K562 (cell line): Measurements from ENCODE around the gene GAB2. TPM values are rescaled to one million over a fixed set of nuclear protein-coding genes. Genes with fewer than 3 reads are reported as not detected.
A peak's percentile ranks its signal among the peaks of the same experiment; 100 is the strongest.

Experiments used
- DDX20 ChIP-seq: fragments of 450-650 bp; IDR thresholded peaks from 2 replicates; pipeline ENCODE4 v1.6.1; 2016; ENCODE audit warnings: missing genetic modification characterization, low read depth, mild to moderate bottlenecking, missing compliant biosample characterization, moderate library complexity
- FOXP1 ChIP-seq: sonication (generic); formaldehyde crosslinking; IDR thresholded peaks from 2 replicates; pipeline ENCODE4 v1.8.0; 2022; ENCODE audit warnings: mild to moderate bottlenecking, missing genetic modification reagents
- GABPA ChIP-seq: fragments of 200-800 bp; sonication (Bioruptor generic); conservative IDR thresholded peaks from 2 replicates; pipeline ENCODE4 v1.6.1; 2016; ENCODE audit warnings: low read depth, missing genetic modification characterization, missing compliant biosample characterization
- GTF2A2 ChIP-seq: IDR thresholded peaks from 2 replicates; pipeline ENCODE4 v1.6.1; 2016; ENCODE audit warnings: mild to moderate bottlenecking, missing genetic modification characterization, missing compliant biosample characterization
- GTF2E2 ChIP-seq: fragments of 200-800 bp; sonication (Bioruptor generic); IDR thresholded peaks from 2 replicates; pipeline ENCODE4 v1.6.1; 2016; ENCODE audit warnings: missing genetic modification characterization, missing compliant biosample characterization
- HNRNPLL ChIP-seq: fragments of 200-400 bp; formaldehyde crosslinking; IDR thresholded peaks from 2 replicates; pipeline ENCODE4 v1.6.1; 2017; ENCODE audit warnings: low read length, low read depth, mild to moderate bottlenecking; ENCODE audit not compliant: poor library complexity, severe bottlenecking
- NONO ChIP-seq, 2 experiments: fragments of 200-400 bp in 1 of 2; fragments of 450-650 bp in 1 of 2; formaldehyde crosslinking in 1 of 2; IDR thresholded peaks; 2 replicates each; pipeline ENCODE4 v1.6.1; 2017; ENCODE audit warnings: low read depth in 2 of 2, mild to moderate bottlenecking in 2 of 2, moderate library complexity in 2 of 2, low read length in 1 of 2
- NR2C2 ChIP-seq, 2 experiments: fragments of 200-800 bp in 1 of 2; sonication (Bioruptor generic) in 1 of 2; sonication (generic) in 1 of 2; formaldehyde crosslinking in 1 of 2; IDR thresholded peaks; 2 replicates each; pipeline versions ENCODE4 v1.6.1 to v1.8.0; 2016 to 2022; ENCODE audit warnings: mild to moderate bottlenecking in 1 of 2, missing compliant biosample characterization in 1 of 2, missing genetic modification characterization in 1 of 2, missing genetic modification reagents in 1 of 2
- POLR2G ChIP-seq: fragments of 200-400 bp; formaldehyde crosslinking; IDR thresholded peaks from 2 replicates; pipeline ENCODE4 v1.6.1; 2017; ENCODE audit warnings: low read depth, mild to moderate bottlenecking, antibody characterized with exemption, low read length, moderate library complexity
- POU5F1 ChIP-seq: fragments of 150-350 bp; IDR thresholded peaks from 2 replicates; pipeline ENCODE4 v1.6.1; 2014; ENCODE audit warnings: borderline replicate concordance, low read length, low read depth, mild to moderate bottlenecking; ENCODE audit not compliant: partially characterized antibody
- RBM22 ChIP-seq: fragments of 200-400 bp; formaldehyde crosslinking; IDR thresholded peaks from 2 replicates; pipeline ENCODE4 v1.6.1; 2018; ENCODE audit warnings: low read length, low read depth; ENCODE audit not compliant: poor library complexity, severe bottlenecking
- RCOR1 ChIP-seq, 2 experiments: IDR thresholded peaks; 2 replicates each; pipeline ENCODE4 v1.6.1; 2012; ENCODE audit warnings: low read depth in 2 of 2, low read length in 2 of 2, borderline replicate concordance in 1 of 2, improper control_type of control experiment in 1 of 2
- SNIP1 ChIP-seq: fragments of 450-650 bp; IDR thresholded peaks from 2 replicates; pipeline ENCODE4 v1.7.1; 2017; ENCODE audit warnings: low read depth, mild to moderate bottlenecking
- TCF7 ChIP-seq: sonication (generic); IDR thresholded peaks from 2 replicates; pipeline ENCODE4 v1.6.1; 2016; ENCODE audit warnings: antibody characterized with exemption, borderline replicate concordance
- U2AF1 ChIP-seq: fragments of 200-400 bp; formaldehyde crosslinking; optimal IDR thresholded peaks from 2 replicates; pipeline ENCODE3; 2017; ENCODE audit warnings: mild to moderate bottlenecking, low read depth, low read length, moderate library complexity
- ZBTB11 ChIP-seq, 3 experiments: fragments of 200-800 bp in 1 of 3; fragments of 250-450 bp in 1 of 3; fragments of 450-650 bp in 1 of 3; sonication (Bioruptor Pico) in 1 of 3; sonication (Bioruptor generic) in 1 of 3; formaldehyde crosslinking in 1 of 3; IDR thresholded peaks; 2 replicates each; pipeline versions ENCODE4 v1.6.1 to v1.8.0; 2016 to 2022; ENCODE audit warnings: mild to moderate bottlenecking in 2 of 3, missing genetic modification characterization in 2 of 3, missing compliant biosample characterization in 1 of 3, moderate library complexity in 1 of 3
- ZFP30 ChIP-seq: fragments of 250-450 bp; sonication (Bioruptor Pico); IDR thresholded peaks from 2 replicates; pipeline ENCODE4 v1.8.0; 2022; ENCODE audit warnings: moderate library complexity, mild to moderate bottlenecking, inconsistent platforms, borderline replicate concordance
- ZNF511 ChIP-seq: sonication (generic); formaldehyde crosslinking; IDR thresholded peaks from 2 replicates; pipeline ENCODE4 v1.8.0; 2022; ENCODE audit warnings: mild to moderate bottlenecking, missing genetic modification reagents
- polyA plus RNA-seq, 8 experiments: library from polyadenylated mRNA; depleted of rRNA in 4 of 8; stranded (reverse) in 5 of 8; unstranded in 3 of 8; fragments of >200 nt; fragmentation: Nextera tagmentation in 2 of 8; fragmentation: Illumina TruSeq in 1 of 8; extraction: Ambion mirVana in 2 of 8; extraction: Trizol in 1 of 8; gene quantifications; 2 replicates each; pipeline versions ENCODE4 v1.2.1 to v1.2.3, GENCODE V29; 2011 to 2014; ENCODE audit warnings: inconsistent platforms in 1 of 8, missing spikeins in 1 of 8
- total RNA-seq, 7 experiments: library from RNA; depleted of rRNA in 6 of 7; stranded (reverse); fragments of >200 nt in 6 of 7; fragmentation: Illumina TruSeq in 2 of 7; extraction: Trizol in 2 of 7; gene quantifications; 2 replicates each; pipeline versions ENCODE4 v1.2.1 to v1.2.3, GENCODE V29; 2011 to 2021; ENCODE audit warnings: low replicate concordance in 1 of 7

Gene GAB2
- total and polyA plus RNA-seq, 9 of the 15 experiments (the other 6 are each of a cell fraction or from before 2014, with no cell fraction given) = 2.3 to 35.2 (median 16.1) TPM

- TF ChIP-seq GABPA (tag) (peak; percentile 45; the same call in 1 of the 2 replicates), TCF7 (0 out of 2 replicates have a peak, but pooled peaks have one; percentile 37), GTF2E2 (no peak), ZNF511 (CRISPR knock-in tag) (0 out of 2 replicates have a peak, but pooled peaks have one; percentile 56), FOXP1 (CRISPR knock-in tag) (peak; percentile 26; the same call in 1 of the 2 replicates), U2AF1 (peak; percentile 38), POLR2G (peak; percentile 79), NONO (IDR thresholded peaks at IDR 0.05; ENCODE audit: low read depth in 2 of 2, low read length in 1 of 2) (peak in 1 of 2 experiments; percentile 78; a peak in 2 of 4 replicates), RBM22 (peak; percentile 73), NR2C2 (CRISPR knock-in tag; IDR thresholded peaks at IDR 0.05) (peak; percentile 76), NR2C2 (tag; IDR thresholded peaks at IDR 0.05) (peak; percentile 90), ZBTB11 (CRISPR knock-in tag; IDR thresholded peaks at IDR 0.05) (peak in 1 of 3 experiments; percentile 64; a peak in 2 of 6 replicates), RCOR1 (IDR thresholded peaks at IDR 0.05; ENCODE audit: borderline replicate concordance in 1 of 2, low read depth in 2 of 2, low read length in 2 of 2) (peak; percentile 87 to 97), DDX20 (tag) (no peak), POU5F1 (peak; percentile 6), ZFP30 (no peak), SNIP1 (peak; percentile 54; the same call in 1 of the 2 replicates), GTF2A2 (no peak), HNRNPLL (peak; percentile 59)
Observed at GRCh38 chr11:78188286-78189173, 229.1 kb downstream of the GAB2 start, which contains the start of the genes KCTD21 and USP35 (continued).
